ENCODE results near the gene TWIST1.

GRCh38 chr7:19119870-19120486 is 2.5 kb upstream of the TWIST1 start:
- no peak for TF ChIP-seq ARNT (IDR thresholded peaks at IDR 0.05)
- TF ChIP-seq CTBP1 (IDR thresholded peaks at IDR 0.05; ENCODE audit: borderline replicate concordance) = no peak

All from HEK293T (cell line).